GM21576 (cell line): ENCODE data around the gene COL20A1.
A peak's percentile ranks its signal among the peaks of the same experiment; 100 is the strongest.

Experiments used
- ATAC-seq: cut with Tn5 transposase; IDR thresholded peaks from one replicate; pipeline ENCODE4 v1.9.1; 2021; ENCODE audit warnings: mild to moderate bottlenecking, moderate library complexity; ENCODE audit not compliant: unreplicated experiment

The COL20A1 gene

DNA sequence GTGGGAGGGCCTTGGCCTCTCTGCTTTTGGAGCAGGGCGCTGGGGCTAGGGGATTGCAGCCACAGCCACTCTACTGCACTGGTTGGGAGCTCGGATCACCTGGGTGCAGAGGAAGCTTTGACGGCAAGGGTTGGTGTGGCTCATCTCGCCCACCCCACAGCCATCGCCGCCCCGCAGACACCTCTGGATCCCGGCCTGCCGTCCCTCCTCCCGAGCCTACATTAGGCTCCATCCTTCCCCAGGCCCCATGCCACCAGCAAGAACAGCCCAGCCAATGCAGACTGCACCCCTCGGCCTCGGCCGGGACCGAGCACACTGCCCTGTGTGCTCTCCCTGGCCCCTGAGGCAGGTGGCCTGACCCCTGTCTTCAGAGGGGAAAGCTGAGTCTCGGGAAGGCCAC lies 32.5 kb upstream of the COL20A1 start:
- no peak for ATAC-seq

DNA sequence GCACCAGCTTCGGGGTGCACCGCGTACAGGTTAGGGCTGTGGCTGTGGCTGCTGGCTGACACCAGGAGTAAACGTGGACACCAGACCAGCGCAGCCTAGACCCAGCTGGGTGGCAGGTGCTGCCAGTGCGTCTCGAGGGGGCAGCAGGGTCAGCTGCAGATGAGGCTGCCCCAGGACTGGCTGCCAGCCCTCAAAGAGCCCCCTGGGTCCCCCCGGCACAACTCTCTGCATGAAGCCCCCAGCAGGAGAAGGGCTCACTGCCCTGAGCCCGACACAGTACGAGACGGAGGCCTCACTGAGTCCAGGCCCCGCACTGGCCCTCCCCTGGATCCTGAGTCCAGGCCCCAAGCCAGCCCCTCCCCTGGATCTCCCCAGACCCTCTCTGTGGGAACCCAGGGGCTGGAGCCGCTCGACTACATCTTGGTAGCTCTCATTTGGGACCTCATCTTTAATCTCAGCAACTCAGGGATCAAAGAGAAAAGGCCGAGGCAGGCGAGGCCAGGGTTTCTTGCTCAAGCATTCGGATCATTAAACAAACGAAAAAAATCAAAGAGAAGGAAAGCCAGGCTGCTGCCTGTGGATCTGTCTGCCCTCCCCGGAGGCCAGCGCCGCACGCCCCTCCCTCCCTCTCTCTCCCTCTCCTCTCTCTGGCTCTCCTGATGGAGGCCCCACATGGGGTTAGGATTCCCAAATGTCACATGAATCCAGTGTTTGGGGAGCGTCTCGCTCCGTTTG lies 31.8 kb upstream of the COL20A1 start:
- ATAC-seq, result no peak

GRCh38 chr20:63261795-63262528 lies 31.0 kb upstream of the COL20A1 start:
- no peak for ATAC-seq

GRCh38 chr20:63262836-63263235 lies 30.1 kb upstream of the COL20A1 start:
- ATAC-seq, result no peak

DNA sequence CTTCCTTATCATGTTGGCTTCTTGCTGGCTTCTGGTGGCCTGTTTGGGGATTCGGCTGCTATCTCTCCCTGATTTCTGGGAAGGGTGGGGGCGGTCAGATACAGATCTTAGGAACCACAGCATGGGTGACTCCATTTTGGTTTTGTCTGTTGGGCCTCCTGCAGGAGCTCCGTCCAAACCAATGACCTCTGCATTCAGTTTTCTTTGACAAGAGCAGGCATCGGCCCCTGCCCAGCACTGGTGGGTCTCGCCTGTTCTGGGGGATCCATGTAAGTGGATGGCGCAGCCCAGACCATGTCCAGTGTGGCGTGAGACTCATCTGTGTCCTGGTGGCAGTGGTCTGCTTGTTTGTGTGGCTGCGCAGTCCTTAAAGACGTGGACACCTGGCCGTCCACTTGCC lies 29.0 kb upstream of the COL20A1 start:
- ATAC-seq, result no peak

DNA sequence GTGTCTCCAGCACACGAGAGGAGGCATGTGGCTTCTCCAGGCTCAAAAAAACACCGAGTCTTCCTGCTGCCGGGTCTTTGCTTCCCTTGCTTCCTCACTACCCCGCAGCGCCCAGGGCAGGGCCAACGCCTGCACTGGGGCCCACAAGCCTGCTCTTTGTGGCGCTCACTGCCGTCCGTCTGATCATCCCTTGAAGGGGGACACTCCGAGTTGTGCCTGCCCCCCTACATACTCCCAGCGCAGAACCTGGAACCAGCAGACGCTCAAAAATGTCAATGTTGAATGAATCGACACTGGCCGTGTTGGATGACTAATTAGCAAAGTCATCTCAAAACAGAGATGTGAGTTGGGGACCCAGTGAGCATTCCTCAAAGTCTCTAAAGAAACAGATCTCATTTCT lies 28.5 kb upstream of the COL20A1 start:
- no peak for ATAC-seq

DNA sequence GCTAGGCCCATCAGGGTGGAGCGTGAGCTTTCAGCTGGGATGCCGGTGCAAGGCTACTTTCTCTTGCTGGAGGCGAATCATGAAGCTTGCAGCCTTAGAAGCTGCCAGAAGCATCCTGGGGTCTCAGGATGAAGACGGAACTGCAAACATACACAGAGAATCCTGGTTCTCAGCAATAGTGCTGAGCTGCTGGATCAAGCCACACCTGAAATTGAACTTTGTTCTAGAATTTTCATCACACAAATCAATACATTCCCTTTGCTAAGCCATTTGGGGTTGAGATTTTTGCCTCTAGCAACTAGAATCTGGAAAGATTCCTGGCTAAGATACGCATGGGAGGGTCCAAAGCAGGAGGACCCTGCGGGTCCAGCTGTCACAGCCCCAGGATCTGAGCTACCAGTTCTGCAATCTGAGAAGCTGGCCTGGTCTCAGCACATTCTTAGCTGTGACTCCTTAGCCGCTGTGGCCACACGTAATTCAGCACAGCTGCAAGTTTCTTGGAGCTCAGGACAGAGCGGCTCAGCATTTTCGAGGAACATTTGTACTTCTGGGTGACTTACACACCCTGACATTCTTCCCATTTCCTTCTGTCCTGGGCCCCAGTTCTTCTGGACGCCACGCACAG lies 27.0 kb upstream of the COL20A1 start:
- no peak for ATAC-seq

GRCh38 chr20:63267691-63268090 lies 25.3 kb upstream of the COL20A1 start:
- no peak for ATAC-seq

DNA sequence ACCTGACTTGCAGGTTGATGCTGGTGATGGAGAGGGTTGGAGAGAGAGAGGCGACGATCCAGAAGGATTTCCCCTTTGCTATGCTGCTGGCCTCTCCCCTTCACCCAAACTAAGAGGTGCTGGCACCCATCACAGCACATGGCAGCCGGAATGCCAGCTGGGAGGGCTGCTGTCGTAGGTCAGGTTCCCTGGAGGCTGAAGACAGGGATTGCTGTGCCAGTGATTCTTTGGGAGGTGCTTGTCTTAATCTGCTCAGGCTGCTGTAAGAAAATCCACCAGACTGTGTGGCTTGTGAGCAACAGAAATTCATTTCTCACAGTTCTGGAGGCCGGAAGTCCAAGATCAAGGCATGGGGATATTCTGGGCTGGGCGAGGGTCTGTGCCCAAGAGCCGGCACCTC lies 24.7 kb upstream of the COL20A1 start:
- ATAC-seq, result no peak

DNA sequence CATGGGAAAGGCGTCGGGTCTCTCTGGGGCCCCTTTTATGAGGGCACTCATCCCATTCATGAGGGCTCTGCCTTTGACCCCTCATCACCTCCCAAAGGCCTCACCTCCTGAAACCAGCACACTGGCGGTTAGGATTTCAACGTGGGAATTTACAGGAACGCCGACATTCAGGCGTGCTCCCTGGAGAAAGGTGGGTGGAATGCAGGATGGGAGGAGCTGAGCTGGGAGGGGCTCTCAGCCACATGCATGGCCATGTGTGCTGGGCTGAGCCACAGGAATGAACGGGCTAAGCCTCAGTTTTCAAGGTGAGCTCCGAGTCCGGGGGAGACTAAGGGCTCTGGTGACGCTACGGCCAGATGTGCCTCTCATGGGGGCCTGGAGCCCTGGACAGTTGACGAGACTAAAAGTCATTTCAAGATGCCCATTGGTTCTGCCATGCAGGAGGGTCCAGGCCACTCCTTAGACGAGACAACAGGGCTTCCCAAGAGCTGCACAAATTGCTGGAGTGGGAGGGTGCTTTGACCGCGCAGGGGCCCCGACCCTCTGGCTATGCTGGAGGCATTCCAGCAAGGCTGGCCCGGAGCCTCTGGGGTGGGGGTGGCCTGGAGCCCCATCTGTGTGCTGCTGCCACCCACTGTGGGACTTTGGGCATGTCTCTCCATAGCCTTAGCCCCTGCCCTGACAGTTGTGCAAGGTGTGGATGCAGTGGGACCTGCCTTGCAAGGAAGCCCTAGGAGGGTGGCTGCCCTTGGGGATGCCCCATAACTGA lies 24.1 kb upstream of the COL20A1 start:
- no peak for ATAC-seq

DNA sequence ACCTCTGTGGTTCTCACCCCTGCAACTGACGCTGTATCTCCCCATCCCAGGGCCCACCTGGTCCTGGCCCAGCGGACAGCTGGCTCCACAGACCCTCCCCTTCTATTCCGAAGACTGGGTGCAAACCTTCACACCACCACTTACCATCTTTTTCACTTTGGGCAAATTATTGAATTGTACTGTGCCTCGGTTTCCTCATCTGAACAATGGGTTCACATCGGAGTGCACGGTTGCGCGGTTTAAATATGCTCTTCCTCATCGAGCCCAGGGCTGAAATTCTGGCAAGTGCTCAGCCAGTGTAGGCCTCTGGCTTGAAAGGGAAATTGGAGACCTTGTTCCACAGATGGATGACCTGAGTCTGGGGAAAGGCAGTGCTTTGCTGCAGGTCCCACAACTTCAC lies 23.3 kb upstream of the COL20A1 start:
- no peak for ATAC-seq

GRCh38 chr20:63270606-63271325 lies 22.2 kb upstream of the COL20A1 start:
- no peak for ATAC-seq

DNA sequence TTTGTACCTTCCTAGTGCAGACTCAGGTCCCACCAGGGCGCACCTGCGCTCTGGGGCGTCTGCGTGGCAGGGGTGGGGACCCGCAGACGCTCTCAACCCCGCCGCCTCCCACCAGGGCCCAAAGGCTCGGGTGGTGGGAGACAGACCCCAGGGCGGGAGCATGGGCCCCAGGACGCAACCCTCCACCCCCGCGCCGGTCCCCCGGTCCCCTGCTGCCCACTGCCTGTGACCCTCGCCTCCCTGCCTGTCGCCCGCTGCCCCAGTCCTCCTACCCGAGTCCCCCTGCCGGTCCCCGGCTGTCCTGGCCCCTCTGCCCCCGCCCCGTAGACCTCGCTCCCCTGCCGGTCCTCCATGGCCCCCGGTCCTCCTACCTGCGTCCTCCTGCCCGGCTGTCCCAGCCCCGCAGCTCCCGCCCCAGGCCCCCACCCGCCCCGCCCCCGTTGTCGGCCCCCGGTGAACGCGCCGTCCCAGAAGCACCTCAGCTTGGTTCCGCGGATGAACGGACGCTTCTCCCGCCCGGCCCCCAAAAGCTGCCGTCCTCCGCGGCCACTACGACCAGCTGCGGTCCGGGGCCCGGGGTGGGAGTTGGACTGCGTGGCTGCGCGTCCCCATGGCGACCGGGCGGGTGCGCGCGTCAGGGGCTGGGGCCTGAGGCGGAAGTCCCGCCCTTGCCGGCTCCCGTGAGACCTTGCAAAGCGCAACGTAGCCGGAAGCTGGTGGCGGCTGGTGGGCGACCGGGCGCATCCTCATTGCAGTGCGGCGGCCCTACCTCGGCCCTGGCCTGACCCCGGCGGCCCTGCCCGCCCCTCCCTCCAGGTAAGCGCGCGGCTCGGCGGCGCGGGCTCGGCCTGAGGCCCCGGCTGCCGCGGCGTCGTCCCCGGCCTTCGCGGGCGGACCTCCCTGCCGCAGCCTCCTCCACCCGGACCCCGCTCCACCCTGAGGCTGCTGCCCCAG lies 20.6 kb upstream of the COL20A1 start, which contains the start of gene ARFGAP1:
Gene ARFGAP1 (plus strand): TSS at position 709 of the 954 bp plus-strand sequence. CDS start 2,768 bp downstream, outside the sequence.
- ATAC-seq, result peak; percentile 88

DNA sequence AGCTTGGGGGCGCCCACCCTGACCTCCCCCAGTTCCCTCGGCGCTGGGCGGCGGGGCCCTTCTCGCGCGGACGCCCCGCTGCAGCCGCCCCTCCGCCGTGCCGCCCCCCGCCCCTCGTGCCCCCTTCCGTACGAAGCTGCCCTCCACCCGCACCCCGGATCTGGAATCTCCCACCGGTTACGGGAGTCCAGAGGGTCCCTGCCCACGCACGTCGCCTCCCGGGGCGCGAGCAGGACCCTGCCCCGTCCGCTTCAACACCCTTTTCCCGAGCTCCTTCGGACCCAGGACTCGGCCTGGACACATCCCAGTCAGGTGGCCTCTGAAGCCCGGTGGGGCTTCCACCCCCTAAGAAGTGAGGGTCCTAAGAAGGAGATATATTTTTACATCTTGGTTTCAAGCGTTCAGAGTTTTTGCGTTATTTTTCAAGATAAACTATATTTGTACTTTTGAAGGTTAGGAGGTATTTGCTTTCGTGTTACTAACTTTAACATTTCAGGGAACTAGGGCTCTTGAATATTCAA lies 19.9 kb upstream of the COL20A1 start:
- ATAC-seq, result no peak

GRCh38 chr20:63273635-63274380 lies 19.2 kb upstream of the COL20A1 start:
- no peak for ATAC-seq

- no peak for ATAC-seq
Observed at GRCh38 chr20:63274381-63275228, 18.4 kb upstream of the COL20A1 start.

- ATAC-seq, result no peak
Observed at GRCh38 chr20:63275825-63276224, 17.2 kb upstream of the COL20A1 start.

DNA sequence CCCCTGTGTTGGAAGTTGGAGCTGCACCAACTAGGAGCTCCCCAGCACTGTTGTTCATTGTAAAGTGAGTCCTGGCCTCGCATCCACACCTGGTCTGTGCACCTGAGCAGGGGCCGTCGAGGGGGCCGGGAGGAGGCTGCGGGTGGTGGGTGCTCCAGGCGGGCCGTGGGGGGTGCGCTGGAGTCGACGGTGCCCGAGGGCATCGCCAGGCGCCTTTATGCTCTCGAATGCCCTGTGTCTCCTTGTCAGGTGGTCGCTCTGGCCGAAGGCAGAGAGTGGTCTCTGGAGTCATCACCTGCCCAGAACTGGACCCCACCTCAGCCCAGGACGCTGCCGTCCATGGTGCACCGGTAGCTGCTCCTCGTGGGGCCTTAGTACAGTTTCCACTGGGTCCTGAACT lies 16.0 kb upstream of the COL20A1 start:
- no peak for ATAC-seq
